Hypothalamus (tissue), 51 donors: ENCODE measurements around the gene SGTB.
"Not testable (repeated sequence)": the region's sequence is repeated elsewhere in the genome, so short reads cannot be mapped to it uniquely, and the experiment has no call there.

ENCODE experiments used
- DNase-seq, 51 donors: peaks; one replicate each; lab custom pipeline; 2025; lab: John Stamatoyannopoulos, UW

The SGTB gene

DNA sequence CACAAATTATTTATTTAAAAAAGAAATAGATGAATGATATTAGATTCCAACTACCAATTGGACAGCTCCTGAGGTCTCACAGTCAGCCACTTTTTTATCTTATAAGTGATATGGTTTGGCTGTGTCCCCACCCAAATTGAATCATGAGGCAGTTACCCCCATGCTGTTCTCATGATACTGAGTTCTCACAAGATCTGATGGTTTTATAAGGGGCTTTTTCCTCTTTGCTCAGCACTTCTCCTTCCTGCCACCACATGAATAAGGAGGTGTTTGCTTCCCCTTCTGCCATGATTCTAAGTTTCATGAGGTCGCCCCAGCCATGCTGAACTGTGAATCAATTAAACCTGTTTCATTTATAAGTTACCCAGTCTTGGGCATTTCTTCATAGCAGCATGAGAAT, 13.0 kb upstream of the SGTB start:
- no peak for DNase-seq

GRCh38 chr5:65734196-65734775, 12.4 kb upstream of the SGTB start:
- DNase-seq, result not testable (repeated sequence)

DNA sequence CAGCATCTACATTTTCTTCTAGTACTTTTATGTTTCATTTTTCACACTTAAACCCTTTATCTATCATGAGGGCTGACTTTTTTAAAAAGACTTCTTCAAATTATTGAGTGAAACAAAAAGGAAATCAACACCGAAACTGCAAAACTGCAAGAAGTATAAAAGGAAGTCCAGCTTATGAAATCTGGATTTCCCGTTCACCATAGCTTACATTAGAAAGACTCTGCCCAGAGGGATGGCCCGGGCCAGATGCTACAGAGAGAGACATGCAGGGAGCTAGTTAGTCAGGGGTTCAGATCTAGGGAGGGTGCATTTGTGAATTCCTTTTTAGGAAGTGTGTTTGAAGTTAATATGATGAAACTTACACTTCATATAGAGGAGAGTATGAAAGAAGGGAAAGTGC, 10.1 kb upstream of the SGTB start:
- DNase-seq, result not testable (repeated sequence)

DNA sequence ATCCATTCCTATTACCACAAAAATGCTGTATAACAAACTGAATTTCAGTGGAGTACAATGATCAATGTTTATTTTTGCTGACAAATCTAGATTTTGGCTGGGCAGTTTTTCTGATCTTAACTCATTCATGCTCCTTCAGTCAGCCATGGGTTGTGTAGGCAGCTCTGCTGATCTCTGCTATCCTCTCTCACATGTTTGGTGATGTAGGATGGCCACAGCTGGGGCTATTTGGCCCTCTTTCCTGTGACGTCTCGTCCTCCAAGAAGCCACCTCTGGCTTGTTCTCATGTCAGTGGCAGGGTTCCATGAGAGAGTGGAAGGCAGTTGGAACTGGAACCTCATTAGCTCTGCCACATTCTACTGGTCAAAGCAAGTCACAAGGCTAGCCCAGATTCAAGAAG, 9.0 kb upstream of the SGTB start:
- DNase-seq, result no peak

GRCh38 chr5:65728218-65728617, 6.3 kb upstream of the SGTB start:
- no peak for DNase-seq

- no peak for DNase-seq
Measured at GRCh38 chr5:65727491-65728156, 5.7 kb upstream of the SGTB start.

DNA sequence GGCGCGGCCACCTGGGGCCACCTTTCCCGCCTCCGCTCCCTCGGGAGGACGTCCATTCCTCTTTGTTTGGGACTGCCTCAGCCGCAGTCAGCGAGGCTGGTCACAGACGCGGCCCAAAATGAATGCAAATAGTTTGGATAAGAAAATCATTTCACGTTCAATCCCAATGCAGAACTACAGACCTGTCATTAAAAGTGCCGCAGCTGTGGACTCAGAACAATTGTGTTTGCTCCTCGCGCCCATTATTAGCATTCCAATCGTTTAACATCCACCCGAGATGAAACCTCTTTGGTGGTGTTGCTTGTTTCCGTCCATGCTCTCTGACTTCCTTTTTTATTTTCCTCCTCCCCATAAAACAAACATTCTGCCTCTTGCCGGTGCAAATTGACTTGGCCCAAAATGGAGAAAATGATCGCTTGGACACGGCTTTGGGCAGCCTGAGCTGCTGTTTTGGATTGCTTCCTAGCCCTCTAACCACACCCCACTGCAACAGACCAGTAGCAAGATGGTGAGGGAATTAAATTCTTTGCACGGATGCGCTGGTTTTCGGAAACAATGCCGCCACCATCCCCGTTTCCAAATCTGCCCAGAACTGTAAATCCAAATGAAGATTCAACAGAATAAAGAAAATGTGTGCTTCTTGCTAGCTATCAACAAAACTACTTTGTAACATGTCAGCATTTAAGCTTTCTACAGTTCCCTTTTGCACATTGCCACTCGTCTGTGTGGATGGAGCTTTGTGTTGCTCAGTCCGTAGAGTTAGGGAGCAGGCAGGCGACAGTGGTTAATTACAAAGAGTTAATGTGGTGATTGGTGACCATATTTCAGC, 880 bp upstream of the SGTB start:
- DNase-seq, result peak in 37 of 51 donors; percentile 1 to 82 (median 25)

- peak in 47 of 51 donors; percentile 4 to 77 (median 35) for DNase-seq
Measured at GRCh38 chr5:65721050-65721719, 724 bp downstream of the SGTB start.

GRCh38 chr5:65718576-65719310, 3.2 kb downstream of the SGTB start:
- no peak for DNase-seq

DNA sequence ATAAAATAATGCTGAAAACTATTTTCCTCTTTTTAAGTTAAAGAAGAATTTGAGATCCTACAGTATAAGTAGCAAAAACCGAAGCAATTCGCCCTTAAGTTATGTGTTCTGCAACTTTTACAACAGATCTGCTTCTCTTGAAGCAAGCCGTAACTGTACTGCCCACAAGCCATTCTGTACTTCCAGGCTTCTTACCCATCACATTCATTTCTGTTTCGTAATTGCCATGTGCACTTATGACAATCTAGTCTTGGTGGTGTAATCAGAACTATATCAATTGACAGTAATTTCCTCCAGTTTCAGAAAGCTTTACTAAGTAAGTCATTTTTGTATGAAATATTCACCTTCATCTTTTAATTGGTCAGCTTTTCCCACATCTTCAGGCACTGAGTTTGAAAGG, 13.8 kb downstream of the SGTB start:
- DNase-seq, result no peak

DNA sequence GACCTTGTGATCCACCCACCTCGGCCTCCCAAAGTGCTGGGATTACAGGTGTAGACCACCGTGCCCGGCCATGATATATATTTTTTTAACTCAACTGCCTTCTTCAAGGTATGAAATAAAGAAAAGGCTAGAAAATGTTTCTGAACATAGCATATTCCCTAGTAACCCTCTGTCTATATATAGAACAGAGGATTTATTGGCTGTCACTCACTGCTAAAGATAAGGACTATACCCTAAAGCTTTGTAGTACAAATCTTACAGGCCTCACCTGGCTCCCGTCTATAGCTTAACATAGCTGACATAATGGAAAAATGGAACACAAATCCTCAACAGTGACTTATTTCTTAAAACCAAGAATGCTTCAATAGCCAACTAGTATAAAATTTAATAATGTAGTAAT, 14.2 kb downstream of the SGTB start:
- no peak for DNase-seq

- no peak for DNase-seq
Measured at GRCh38 chr5:65704621-65705239, 17.2 kb downstream of the SGTB start.

DNA sequence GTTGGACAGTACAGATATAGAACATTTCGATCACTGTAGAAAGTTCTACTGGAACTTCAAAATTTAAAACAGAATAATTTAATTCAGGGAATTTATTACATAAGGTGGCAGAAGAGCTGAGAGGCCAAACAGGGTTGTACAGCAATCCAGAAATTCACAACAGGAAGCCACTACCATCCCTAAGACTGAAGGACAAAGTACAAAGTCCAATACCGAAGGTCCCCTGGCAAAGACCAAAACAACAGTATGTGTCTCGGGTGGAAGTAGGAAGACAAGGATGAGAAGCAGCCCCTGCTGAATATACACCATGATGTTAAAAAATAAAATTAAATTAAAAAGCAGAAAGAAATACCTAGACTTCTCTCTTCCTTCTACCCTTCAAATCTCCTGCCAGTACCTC, 19.9 kb downstream of the SGTB start:
- no peak for DNase-seq

GRCh38 chr5:65699338-65699737, 22.6 kb downstream of the SGTB start:
- no peak for DNase-seq

- no peak for DNase-seq
Measured at GRCh38 chr5:65696892-65697291, 25.0 kb downstream of the SGTB start.

- DNase-seq, result peak in 20 of 51 donors; percentile 1 to 62 (median 18)
Measured at GRCh38 chr5:65695896-65696295, 26.0 kb downstream of the SGTB start.

- DNase-seq, result peak in 3 of 51 donors; percentile 4 to 51 (median 4)
Measured at GRCh38 chr5:65695162-65695755, 26.6 kb downstream of the SGTB start.

DNA sequence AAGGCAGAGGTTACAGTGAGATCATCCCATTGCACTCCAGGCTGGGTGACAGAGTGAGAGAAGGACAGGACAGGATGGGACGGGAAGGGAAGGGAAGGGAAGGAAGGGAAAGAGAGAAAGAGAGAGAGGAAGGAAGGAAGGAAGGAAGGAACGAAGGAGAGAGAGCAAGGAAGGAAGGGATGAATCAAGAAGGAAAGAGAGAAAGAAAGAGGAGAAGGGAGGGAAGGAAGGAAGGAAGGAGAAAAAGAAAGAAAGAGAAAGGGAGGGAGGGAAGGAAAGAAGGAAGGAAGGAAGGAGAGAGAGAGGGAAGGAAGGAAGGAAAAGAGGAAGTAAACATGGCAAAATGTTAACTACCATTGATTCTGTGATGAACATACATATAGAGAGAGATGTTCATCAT, 28.8 kb downstream of the SGTB start:
- DNase-seq, result no peak

GRCh38 chr5:65682148-65682547, 39.8 kb downstream of the SGTB start:
- no peak for DNase-seq

DNA sequence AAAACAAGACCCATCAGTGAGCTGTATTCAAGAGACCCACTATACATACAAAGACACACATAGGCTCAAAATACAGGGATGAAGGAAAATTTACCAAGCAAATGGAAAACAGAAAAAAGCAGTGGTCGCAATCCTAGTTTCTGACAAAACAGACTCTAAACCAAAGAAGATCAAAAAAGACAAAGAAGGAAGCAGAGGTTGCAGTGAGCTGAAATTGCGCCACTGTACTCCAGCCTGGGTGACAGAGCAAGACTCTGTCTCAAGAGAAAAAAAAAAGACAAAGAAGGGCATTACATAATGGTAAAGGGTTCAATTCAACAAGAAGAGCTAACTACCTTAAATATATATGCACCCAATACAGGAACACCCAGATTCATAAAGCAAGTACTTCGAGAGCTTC, 45.9 kb downstream of the SGTB start:
- DNase-seq, result not testable (repeated sequence)
